Endodermal cell (in vitro differentiated cells): ENCODE results near the gene GABPB2. TPM values are rescaled to one million over a fixed set of nuclear protein-coding genes. Genes with fewer than 3 reads are reported as not detected.
A peak's percentile ranks its signal among the peaks of the same experiment; 100 is the strongest.

Experiments
- DNase-seq: peaks from one replicate; pipeline ENCODE4 v3.0.0-alpha.2; 2017
- H3K27ac ChIP-seq: 2 replicates; pipeline ENCODE4 v1.5.1; 2013; ENCODE audit warnings: mild to moderate bottlenecking, low read depth, low read length, moderate library complexity
- H3K27me3 ChIP-seq: 2 replicates; pipeline ENCODE4 v1.6.1; 2013; ENCODE audit warnings: mild to moderate bottlenecking, low read length, moderate library complexity; ENCODE audit not compliant: insufficient read depth, control insufficient read depth, poor library complexity, severe bottlenecking
- H3K36me3 ChIP-seq: 2 replicates; pipeline ENCODE4 v1.7.0; 2013; ENCODE audit warnings: mild to moderate bottlenecking, low read length, moderate library complexity; ENCODE audit not compliant: control insufficient read depth, insufficient read depth
- H3K4me1 ChIP-seq: one replicate; pipeline ENCODE4 v1.7.0; 2013; ENCODE audit warnings: low read length; ENCODE audit not compliant: control insufficient read depth, insufficient read depth
- H3K4me3 ChIP-seq: 2 replicates; pipeline ENCODE4 v1.5.1; 2013; ENCODE audit warnings: mild to moderate bottlenecking, low read length, moderate library complexity
- H3K9ac ChIP-seq: 2 replicates; pipeline ENCODE4 v1.6.1; 2013; ENCODE audit warnings: mild to moderate bottlenecking, low read length, moderate library complexity; ENCODE audit not compliant: poor library complexity, severe bottlenecking; ENCODE audit errors: extremely low read depth
- H3K9me3 ChIP-seq: 2 replicates; pipeline ENCODE4 v1.6.1; 2013; ENCODE audit warnings: mild to moderate bottlenecking, low read length, moderate library complexity; ENCODE audit not compliant: control insufficient read depth
- H3K27ac Mint-ChIP-seq: 2 replicates; pipeline ENCODE4 v1.8.0; 2020; ENCODE audit warnings: mixed read lengths
- H3K27me3 Mint-ChIP-seq: 2 replicates; pipeline ENCODE4 v1.8.0; 2021; ENCODE audit warnings: mild to moderate bottlenecking, mixed read lengths; ENCODE audit not compliant: insufficient read depth
- H3K36me3 Mint-ChIP-seq: 2 replicates; pipeline ENCODE4 v1.8.0; 2020; ENCODE audit warnings: low read depth, mixed read lengths
- H3K4me1 Mint-ChIP-seq: 2 replicates; pipeline ENCODE4 v1.8.0; 2020; ENCODE audit warnings: mixed read lengths
- H3K4me3 Mint-ChIP-seq: 2 replicates; pipeline ENCODE4 v1.8.0; 2020; ENCODE audit warnings: mild to moderate bottlenecking, moderate library complexity, mixed read lengths
- H3K9me3 Mint-ChIP-seq: 2 replicates; pipeline ENCODE4 v1.8.0; 2020; ENCODE audit warnings: mild to moderate bottlenecking, mixed read lengths
- CTCF ChIP-seq: fragments of 200-600 bp; sonication (generic); conservative IDR thresholded peaks from 2 replicates; pipeline ENCODE4 v1.5.0; 2021; ENCODE audit warnings: antibody characterized with exemption, mild to moderate bottlenecking
- WGBS, 2 experiments: methylation state at CpG; one replicate each; pipeline versions ENCODE4 v1.1.5 to v1.1.7; 2013; ENCODE audit warnings: missing lambda C conversion rate in 2 of 2, mixed read lengths in 1 of 2; ENCODE audit not compliant: insufficient coverage in 1 of 2, insufficient read length in 1 of 2; 5-methylcytosine and 5-hydroxymethylcytosine counted together
- total RNA-seq, 2 donors: library from RNA; stranded (reverse); fragmentation: NEBNext Ultra II Directional in 1 of 2; extraction: Animal tissue kit (Norgen Biotek cat#: 25700) in 1 of 2; gene quantifications; 2 replicates in 1 of 2; 3 replicates in 1 of 2; pipeline ENCODE4 v1.2.1, GENCODE V29; 2021

GABPB2 gene
- total RNA-seq, 2 donors from 2014 or later, result 7.5 to 7.7 TPM

GRCh38 chr1:151048645-151049032 is 21.9 kb upstream of the GABPB2 start:
- DNase-seq, result no peak
- WGBS, 2 experiments, result 51 to 80% methylated on average over 1 to 3 of the region's 3 CpGs
- Histone ChIP-seq H3K4me1 (no peaks in the 10 kb centered on the region), H3K4me3 (peak overlapping the region; percentile 89), H3K27me3 (no peaks in the 10 kb centered on the region), H3K9ac (no peak overlapping the region), H3K27ac (no peak overlapping the region), H3K9me3 (no peaks in the 10 kb centered on the region), H3K36me3 (peaks cover 28% of the 10 kb centered on the region)
- no peaks in the 10 kb centered on the region for H3K27me3 Mint-ChIP-seq
- H3K4me3 Mint-ChIP-seq, result peak overlapping the region; percentile 92
- H3K9me3 Mint-ChIP-seq, result no peaks in the 10 kb centered on the region
- H3K4me1 Mint-ChIP-seq, result peaks cover 18% of the 10 kb centered on the region
- H3K36me3 Mint-ChIP-seq, result peaks cover 26% of the 10 kb centered on the region
- no peak overlapping the region for H3K27ac Mint-ChIP-seq
- TF ChIP-seq CTCF, result peak; percentile 7

GRCh38 chr1:151049458-151049857 is 21.1 kb upstream of the GABPB2 start:
- Histone ChIP-seq H3K4me1 (no peaks in the 10 kb centered on the region), H3K36me3 (peaks cover 35% of the 10 kb centered on the region), H3K9ac (no peak overlapping the region), H3K27ac (no peak overlapping the region), H3K9me3 (no peaks in the 10 kb centered on the region), H3K4me3 (no peak overlapping the region), H3K27me3 (no peaks in the 10 kb centered on the region)
- no peaks in the 10 kb centered on the region for H3K9me3 Mint-ChIP-seq
- no peaks in the 10 kb centered on the region for H3K27me3 Mint-ChIP-seq
- peaks cover 18% of the 10 kb centered on the region for H3K4me1 Mint-ChIP-seq
- H3K36me3 Mint-ChIP-seq, result peaks cover 33% of the 10 kb centered on the region
- no peak for TF ChIP-seq CTCF
- no peak for DNase-seq
- H3K4me3 Mint-ChIP-seq, result peak overlapping the region; percentile 92
- H3K27ac Mint-ChIP-seq, result no peak overlapping the region
- 92 to 99% methylated on average over 4 to 5 of the region's 5 CpGs for WGBS, 2 experiments

GRCh38 chr1:151050051-151050688 is 20.4 kb upstream of the GABPB2 start:
- H3K27me3 ChIP-seq, result no peaks in the 10 kb centered on the region
- H3K4me3 Mint-ChIP-seq, result no peak overlapping the region
- no peak overlapping the region for H3K4me3 ChIP-seq
- peaks cover 18% of the 10 kb centered on the region for H3K4me1 Mint-ChIP-seq
- TF ChIP-seq CTCF, result no peak
- H3K27ac Mint-ChIP-seq, result no peak overlapping the region
- no peak overlapping the region for H3K27ac ChIP-seq
- DNase-seq, result no peak
- no peaks in the 10 kb centered on the region for H3K9me3 Mint-ChIP-seq
- no peak overlapping the region for H3K9ac ChIP-seq
- H3K27me3 Mint-ChIP-seq, result no peaks in the 10 kb centered on the region
- H3K9me3 ChIP-seq, result no peaks in the 10 kb centered on the region
- no peaks in the 10 kb centered on the region for H3K4me1 ChIP-seq
- H3K36me3 Mint-ChIP-seq, result peaks cover 40% of the 10 kb centered on the region
- 93 to 100% methylated on average over 1 to 2 of the region's 2 CpGs for WGBS, 2 experiments
- peaks cover 42% of the 10 kb centered on the region for H3K36me3 ChIP-seq
